Measurements from ENCODE around the gene WDR33.
A peak's percentile ranks its signal among the peaks of the same experiment; 100 is the strongest.
"Not testable (repeated sequence)": the region's sequence is repeated elsewhere in the genome, so short reads cannot be mapped to it uniquely, and the experiment has no call there.

Gene WDR33

DNA sequence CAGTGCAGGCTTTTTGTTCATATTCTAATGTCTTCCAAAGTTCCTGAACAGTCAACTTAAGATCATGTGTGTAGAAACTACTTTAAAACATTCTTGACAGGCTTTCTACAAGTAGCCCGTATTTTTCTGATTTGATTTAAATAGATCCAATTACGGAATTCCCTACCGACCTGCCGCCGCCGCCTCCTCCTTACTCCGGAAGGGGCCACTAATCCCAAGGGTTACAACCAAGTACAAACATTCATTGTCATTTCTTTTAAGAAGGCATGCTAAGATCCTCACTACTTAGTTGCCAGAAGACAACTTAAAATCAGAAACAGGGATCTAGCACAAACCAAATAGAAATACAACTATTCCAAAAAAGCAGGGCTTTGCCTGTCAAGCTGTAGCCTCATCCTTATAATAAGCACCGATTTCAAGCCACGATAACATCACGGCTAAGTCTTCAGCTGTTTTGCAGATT, 784 bp downstream of the WDR33 start:
- DNase-seq (ENCODE audit: low read depth), result peak; percentile 32

- DNase-seq (ENCODE audit: low read depth), result no peak
Measured at GRCh38 chr2:127807678-127808353, 3.2 kb downstream of the WDR33 start.

GRCh38 chr2:127806860-127807259, 4.1 kb downstream of the WDR33 start:
- not testable (repeated sequence) for DNase-seq (ENCODE audit: low read depth)

- no peak for DNase-seq (ENCODE audit: low read depth)
Measured at GRCh38 chr2:127805491-127805890, 5.5 kb downstream of the WDR33 start.

GRCh38 chr2:127799926-127800325, 11.0 kb downstream of the WDR33 start:
- DNase-seq (ENCODE audit: low read depth), result no peak

GRCh38 chr2:127796389-127796788, 14.6 kb downstream of the WDR33 start:
- no peak for DNase-seq (ENCODE audit: low read depth)

DNA sequence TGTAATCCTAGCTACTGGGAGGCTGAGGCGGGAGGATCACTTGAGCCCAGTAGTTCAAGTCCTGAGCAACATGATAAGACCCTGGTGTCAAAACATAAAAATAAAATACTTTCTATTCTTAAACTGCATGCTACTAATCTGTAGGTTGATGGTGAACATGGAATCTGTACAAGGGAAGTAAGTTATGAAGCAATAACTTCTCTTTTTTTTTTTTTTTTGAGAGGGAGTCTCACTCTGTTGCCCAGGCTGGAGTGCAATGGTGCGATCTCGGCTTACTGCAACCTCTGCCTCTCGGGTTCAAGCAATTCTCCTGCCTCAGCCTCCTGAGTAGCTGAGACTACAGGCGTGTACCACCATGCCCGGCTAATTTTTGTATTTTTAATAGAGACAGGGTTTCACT, 16.1 kb downstream of the WDR33 start:
- DNase-seq (ENCODE audit: low read depth), result not testable (repeated sequence)

GRCh38 chr2:127792805-127793204, 18.2 kb downstream of the WDR33 start:
- DNase-seq (ENCODE audit: low read depth), result no peak

DNA sequence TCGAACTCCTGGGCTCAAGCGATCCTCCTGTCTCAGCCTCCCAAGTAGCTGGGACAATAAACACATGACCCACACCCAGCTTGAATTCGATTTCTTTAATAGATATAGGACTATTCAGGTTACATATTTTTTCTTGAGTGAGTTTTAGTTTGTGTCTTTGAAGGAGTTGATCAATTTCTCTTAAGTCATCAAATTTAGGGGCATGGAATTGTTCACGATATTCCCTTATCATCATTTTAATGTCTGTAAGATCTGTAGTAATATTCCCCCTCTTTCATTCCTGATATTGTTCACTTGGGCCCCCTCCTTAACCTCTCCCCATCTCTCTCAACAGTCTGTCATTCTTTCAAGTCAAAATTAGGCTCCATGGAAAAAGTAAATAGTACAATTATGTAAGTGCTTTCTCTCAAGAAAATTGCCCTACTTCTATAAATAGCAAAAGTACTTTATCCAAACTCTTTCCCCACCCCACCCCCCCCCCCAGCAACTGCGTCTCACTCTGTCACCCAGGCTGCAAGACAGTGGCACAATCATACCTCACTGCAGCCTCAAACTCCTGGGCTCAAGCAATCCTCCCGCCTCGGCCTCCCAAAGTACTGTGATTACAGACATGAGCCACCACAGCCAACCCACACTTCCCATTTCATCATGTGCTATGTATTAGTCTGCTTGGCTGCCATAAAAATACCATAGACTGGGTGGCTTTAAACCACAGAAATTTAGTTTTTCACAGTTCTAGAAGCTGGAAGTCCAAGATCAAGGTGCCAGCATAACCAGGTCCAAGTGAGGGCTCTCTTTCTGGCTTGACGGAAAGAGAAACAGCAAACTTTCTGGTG, 20.1 kb downstream of the WDR33 start:
- peak; percentile 33 for DNase-seq (ENCODE audit: low read depth)

DNA sequence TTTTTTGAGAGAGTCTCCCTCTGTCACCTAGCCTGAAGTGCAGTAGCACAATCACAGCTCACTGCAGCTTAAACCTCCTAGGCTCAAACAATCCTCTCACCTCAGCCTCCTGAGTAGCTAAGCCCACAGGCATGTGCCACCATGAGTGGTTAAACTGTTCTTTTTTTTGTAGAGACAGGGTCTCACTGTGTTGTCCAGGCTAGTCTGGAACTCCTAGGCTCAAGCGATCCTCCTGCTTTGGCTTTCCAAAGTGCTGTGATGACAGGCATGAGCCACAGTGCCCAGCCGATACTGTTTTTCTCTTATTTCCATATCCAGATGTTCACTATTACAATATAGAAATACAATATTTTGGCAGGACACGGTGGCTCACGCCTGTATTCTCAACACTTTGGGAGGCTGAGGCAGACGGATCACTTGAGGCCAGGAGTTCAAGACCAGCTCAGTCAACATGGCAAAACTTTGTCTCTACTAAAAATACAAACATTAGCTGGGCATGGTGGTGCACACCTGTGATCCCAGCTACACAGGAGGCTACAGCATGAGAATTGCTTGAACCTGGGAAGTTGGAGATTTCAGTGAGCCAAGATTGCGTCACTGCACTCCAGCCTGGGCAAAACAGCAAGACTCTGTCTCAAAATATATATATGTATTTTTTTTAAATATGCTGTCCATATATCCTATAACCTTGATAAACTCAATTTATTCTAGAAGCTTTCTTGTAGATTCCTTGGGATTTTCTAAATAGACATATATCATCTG, 24.7 kb downstream of the WDR33 start:
- no peak for DNase-seq (ENCODE audit: low read depth)

- DNase-seq (ENCODE audit: low read depth), result no peak
Measured at GRCh38 chr2:127784965-127785518, 25.9 kb downstream of the WDR33 start.

DNA sequence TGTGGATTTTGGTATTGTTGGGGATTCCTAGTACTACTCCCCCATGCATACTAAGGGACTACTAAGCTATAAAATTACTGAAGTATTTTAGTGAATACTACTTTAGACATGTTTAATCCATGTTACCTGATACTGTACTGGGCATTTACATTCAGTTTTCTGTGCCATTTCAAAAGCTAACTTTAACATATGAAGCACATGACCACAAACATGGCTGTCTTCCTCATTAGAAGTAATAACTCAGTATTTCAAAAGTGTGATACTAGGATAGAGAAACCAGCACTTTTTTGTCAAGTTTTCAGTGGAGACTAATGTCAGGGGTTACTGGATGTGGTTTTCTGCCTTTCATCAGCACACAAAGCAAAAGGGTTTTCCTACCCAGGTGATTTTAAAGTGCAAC, 27.9 kb downstream of the WDR33 start:
- no peak for DNase-seq (ENCODE audit: low read depth)

GRCh38 chr2:127778850-127779249, 32.1 kb downstream of the WDR33 start:
- DNase-seq (ENCODE audit: low read depth), result no peak

DNA sequence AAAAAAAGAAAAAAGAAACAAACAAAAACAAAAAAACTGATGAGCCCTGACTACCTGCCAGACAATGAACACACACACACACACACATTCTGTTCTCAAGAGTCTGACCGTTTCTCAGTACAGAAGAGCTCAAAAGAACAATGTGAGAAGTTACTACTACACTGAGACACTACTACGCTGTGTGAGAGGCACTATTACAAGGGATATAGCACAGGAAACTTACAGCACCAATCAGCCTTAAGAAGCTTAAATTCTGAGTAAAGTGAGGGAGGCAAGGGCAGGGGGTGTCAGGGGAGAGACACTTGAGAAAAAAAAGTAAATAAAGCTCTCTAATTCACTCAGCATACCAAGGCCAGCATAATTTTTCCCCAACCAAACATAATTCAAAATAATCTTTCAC, 32.5 kb downstream of the WDR33 start:
- DNase-seq (ENCODE audit: low read depth), result no peak

- DNase-seq (ENCODE audit: low read depth), result peak; percentile 21
Measured at GRCh38 chr2:127776122-127776780, 34.7 kb downstream of the WDR33 start.

DNA sequence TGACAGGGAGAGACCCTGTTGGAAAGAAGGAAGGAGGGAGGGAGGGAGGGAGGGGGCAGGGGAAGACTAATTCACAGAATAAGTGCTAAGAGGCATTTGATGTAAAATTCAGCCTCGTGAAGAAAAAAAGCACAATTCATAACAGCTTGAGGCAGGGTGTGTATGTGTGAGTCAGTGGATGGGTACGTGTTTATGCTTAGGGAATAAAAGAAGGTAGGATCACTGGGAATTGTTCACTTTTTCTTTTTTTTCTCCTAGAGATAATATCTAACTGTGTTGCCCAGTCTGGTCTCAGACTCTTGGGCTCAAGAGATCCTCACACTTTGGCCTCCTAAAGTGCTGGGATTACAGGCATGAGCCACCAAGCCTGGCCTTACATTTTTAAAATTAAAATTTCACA, 39.2 kb downstream of the WDR33 start:
- DNase-seq (ENCODE audit: low read depth), result peak; percentile 77

DNA sequence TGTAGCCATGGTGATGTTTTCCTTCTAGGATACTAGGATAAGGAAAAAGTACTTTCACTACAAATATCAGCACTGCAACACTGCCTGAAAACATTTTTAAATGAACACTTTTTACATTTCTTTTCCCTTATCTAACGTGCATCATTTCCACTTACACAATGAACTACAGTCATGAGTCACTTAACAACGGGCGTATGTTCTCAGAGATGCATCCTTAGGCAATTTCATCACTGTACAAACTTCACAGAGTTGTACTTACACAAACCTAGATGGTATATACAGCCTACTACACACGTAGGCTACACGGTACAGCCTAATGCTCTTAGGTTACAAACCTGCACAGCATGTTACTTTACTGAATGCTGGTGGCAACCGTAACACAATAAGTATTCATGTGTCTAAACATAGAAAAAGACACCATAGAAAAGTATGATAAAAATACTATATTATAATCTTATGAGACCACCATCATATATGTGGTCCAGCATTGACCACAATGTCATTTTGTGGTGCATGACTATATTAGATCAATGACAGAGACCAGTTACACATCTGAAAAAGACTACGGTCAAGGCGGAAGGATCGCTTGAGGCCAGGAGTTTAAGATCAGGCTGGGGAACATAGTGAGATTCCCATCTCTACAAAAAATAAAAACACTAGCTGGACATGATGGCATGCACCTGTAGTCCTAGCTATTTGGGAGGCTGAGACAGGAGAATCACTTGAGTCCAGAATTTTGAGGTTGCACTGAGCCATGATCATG, 39.8 kb downstream of the WDR33 start:
- peak; percentile 89 for DNase-seq (ENCODE audit: low read depth)

GRCh38 chr2:127770534-127770933, 40.4 kb downstream of the WDR33 start:
- DNase-seq (ENCODE audit: low read depth), result not testable (repeated sequence)

- DNase-seq (ENCODE audit: low read depth), result no peak
Measured at GRCh38 chr2:127769587-127769986, 41.4 kb downstream of the WDR33 start.

- no peak for DNase-seq (ENCODE audit: low read depth)
Measured at GRCh38 chr2:127768775-127769479, 42.0 kb downstream of the WDR33 start.
